Posterior cingulate gyrus (tissue), 11 donors: ENCODE measurements around the gene RPS6KL1.
A peak's percentile ranks its signal among the peaks of the same experiment; 100 is the strongest.

ENCODE experiments used
- DNase-seq, 10 donors: peaks; one replicate each; pipeline versions ENCODE4 v3.0.0 to v3.0.0-alpha.2; 2020 to 2021; ENCODE audit warnings: mixed read lengths in 3 of 10
- intact Hi-C: fragments of 100-400 bp; cut with DNase I; formaldehyde crosslinking; loops from one replicate; pipeline ENCODE4 v1.15.1; 2023

Gene RPS6KL1

DNA sequence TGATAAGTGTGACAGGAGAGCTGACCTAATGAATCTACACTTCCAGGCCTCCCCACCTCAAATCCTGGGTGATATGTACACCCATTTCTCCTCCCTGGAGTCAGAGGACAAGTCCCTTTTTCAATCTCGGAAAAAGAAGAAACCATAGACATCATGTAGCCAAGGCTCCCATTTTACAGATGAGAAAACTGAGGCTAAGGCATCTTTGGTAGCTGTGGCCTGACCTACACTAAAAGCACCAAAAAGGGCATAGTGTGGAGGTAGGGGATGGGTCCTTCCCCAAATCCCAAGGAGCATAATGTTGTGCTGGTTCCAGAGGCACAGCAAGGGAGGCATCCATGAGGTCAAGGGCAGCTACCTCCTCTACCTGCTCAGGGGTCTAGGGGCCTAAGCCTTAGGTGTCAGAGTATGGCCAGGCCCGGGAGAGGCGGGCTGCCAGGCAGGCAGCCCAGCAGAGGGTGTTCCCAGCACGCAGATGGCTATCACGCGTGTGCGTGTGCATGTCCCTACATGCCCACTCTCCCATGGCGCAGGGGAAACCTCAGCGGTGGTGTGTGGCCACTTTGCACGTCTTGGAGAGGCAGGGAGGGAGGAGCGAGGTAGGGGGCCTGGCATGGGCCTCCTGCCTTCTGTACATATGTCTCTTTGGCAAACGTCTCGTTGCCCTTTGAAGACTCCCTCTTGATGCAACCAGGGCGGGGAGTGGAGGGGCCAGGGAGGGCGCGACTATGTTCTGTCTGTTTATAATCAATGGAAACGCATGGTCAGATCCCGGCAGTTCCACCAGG lies 29.8 kb upstream of the RPS6KL1 start:
- no peak for DNase-seq
- intact Hi-C loops = no loop called here

DNA sequence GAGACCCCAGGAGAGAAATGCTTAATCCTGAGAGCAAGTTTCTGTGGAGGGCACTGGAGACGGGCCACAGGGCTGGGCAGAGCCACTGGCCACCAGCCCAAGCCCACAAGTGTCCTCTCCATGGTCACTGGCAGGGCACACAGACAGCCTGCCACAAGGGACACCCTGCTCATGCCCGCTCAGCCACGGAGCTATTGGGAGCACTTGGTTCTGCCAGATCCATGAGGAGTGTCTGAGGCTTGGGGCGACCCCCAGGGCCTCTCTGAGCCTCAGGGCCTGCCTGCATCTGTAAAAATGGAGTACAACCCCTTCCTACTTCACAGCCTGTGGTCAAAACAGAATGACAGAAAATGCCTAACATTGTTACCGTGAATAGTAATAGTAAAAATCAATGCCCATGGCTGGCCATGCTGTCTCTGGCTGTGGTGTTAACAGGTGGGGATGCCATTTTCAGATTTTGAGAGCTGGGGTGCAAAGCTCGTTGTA lies 29.2 kb upstream of the RPS6KL1 start:
- no peak for DNase-seq
- intact Hi-C loops = no loop called here

DNA sequence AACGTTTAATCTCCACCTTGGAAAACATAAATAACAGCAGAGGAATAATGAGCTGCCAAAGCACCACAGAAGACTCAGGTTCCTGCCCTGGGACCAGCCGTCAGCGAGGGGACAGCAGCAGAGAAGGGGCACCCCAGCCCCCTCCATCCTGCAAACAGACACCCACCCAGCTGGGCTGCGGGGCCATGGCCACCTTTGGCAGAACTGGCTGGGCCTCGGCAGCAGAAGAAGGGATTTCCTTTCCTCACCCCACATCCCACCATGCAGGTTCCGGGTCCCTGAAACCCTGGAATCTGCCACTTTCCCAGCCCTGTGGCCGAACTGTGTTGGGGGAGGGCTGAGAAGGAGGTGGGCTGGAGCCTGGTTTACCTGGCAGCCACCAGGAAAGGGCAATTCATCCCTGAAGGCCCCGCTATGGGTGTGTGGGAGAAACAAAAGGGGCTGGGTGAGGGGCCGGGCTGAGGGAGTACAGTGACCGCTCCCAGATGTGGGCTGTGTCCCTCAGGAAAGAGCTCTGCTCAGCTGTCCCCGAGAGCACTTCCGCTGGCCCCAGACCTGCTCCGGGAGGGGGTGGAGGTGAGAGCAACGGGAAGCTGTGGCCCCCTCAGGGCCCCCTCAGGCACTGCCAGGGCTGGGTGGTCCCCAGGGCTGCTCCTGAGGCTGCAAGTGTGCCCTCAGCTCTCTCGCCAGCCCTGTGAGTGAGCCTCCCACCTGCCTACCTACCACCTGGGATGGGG lies 28.6 kb upstream of the RPS6KL1 start:
- intact Hi-C loops = no loop called here
- DNase-seq = no peak

DNA sequence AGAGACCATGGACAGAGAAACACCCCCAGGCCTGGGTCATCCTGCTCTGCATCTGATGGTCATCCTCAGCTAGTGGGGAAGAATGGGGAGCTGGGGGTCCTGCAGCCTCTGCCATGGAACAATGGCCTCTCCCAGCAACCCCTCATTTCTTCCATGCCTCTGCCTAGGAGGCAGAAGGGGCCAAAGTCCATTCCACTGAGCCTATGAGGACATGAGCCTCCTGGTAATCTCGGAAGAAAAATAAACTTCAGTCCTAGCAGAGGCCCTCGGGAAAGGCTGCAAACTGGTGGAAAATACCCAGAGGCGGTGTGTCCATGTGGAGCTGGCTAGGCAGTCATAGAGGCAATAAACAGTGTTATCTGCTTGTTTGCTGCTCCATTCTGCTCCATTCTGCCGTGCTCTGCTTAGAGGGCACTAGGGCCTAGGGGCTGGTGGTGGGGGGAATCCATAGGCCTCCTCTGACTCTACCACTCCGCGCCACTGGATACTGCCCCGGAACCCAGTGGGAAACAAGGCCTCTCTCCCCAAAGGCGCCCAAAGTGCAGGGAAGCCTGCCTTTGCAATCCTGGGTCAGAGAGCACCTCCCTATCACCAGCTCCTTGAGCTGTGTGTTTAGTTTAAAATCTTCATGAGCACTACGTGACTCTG lies 27.9 kb upstream of the RPS6KL1 start:
- DNase-seq = no peak
- intact Hi-C loops = no loop called here

DNA sequence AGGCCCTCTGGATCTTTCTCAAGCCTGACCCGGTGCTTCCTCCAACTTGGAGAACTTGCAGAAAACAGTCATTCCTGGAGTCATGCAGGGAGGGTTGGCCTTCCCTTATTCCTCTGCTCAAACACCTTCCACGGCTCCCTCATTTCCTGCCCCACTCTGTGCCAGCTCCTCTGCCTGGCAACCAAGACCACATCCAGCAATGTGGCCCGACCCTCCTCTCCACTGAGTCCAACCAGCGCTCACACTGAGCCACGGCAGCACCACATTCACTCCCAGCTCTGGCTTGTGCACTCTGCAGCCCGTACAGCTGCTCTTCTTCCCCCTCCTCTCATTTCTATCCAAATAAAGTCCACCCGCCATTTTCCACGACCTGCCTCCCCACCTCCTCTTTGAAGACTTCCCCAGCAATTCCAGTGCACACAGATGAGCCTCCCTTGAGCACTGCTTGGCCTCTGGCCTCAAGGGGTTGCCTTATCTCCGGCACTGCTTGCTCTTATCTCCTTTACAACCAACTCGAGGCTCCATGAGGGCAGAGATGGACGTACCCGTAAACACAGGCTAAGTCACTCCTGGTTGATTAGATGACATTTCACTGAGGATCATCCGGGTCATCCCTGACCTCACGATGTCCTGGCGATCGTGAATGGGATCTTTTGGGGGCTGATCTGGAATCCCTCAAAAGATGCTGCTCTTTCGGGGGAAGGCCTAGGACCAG lies 27.0 kb upstream of the RPS6KL1 start:
- no peak for DNase-seq
- intact Hi-C loops = loop anchor here (5.0 kb wide), 1 partner anchor 52 kb away; the partner anchor contains the start of gene EIF2B2

DNA sequence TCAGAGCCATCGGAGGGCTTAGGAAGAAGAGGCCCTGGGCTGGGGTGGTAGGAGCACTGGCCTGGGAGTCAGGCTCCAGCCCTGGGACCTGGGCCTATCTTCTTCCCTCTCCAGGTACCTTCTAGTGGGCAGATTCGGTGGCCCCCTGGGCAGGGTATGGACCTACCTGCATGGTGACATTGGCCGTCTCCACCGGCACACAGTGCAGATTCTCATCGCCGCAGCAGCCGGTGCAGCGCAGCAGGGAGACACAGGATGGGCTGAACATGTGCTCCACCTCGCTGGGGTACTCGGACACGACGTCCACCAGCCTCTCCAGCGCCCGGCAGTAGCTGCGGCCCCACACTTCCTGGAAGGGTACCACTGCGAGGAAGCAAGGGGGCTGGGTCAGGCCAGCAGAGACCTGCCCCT lies 26.1 kb upstream of the RPS6KL1 start:
- intact Hi-C loops = loop anchor here (5.0 kb wide), 1 partner anchor 53 kb away; the partner anchor contains the start of gene EIF2B2
- no peak for DNase-seq

DNA sequence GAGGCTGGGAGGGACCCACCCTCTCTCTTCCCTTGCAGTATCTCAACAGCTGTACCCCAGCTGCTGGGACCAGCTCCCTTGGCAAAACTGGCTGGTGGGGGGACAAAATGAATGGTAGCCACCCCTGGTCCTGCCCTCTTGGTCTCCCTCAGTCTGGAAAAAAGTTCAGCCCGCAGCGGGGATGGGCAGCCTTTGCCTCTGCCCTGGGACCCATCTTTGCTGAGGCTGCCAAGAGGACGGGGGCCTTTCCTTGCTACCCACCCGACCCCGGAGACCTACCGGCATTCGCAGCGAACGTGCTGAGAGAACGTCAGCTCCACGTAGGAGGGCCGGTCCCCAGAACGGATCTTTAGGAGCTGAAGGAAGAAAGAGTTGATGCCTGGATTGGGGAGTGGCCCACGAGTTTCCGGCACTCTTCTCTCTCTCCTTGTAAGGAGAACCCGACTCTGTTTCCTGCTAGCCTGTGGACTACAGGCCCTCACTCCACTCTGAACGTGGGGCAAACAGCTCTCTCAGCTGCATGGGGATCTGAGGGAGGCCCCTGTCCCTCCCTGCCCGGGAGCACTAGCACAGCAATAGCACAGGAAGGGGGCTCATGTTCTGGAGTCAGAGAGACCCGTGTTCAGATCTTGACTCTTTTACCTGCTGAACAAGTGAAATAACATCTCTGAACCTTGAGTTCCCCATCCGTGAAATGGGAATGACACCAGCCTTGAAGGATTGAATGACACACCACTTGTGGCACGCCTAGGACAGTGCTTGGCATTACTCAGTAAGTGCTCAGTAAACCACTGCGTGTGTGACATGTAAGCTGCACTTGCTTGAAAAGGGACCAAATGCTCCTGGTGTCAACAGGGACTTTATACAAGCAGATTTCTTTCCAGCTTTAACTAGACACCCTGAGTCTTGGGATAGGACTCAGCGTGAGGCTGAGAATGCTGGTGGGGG lies 25.4 kb upstream of the RPS6KL1 start:
- intact Hi-C loops = loop anchor here (5.0 kb wide), 1 partner anchor 54 kb away; the partner anchor contains the start of gene EIF2B2

DNA sequence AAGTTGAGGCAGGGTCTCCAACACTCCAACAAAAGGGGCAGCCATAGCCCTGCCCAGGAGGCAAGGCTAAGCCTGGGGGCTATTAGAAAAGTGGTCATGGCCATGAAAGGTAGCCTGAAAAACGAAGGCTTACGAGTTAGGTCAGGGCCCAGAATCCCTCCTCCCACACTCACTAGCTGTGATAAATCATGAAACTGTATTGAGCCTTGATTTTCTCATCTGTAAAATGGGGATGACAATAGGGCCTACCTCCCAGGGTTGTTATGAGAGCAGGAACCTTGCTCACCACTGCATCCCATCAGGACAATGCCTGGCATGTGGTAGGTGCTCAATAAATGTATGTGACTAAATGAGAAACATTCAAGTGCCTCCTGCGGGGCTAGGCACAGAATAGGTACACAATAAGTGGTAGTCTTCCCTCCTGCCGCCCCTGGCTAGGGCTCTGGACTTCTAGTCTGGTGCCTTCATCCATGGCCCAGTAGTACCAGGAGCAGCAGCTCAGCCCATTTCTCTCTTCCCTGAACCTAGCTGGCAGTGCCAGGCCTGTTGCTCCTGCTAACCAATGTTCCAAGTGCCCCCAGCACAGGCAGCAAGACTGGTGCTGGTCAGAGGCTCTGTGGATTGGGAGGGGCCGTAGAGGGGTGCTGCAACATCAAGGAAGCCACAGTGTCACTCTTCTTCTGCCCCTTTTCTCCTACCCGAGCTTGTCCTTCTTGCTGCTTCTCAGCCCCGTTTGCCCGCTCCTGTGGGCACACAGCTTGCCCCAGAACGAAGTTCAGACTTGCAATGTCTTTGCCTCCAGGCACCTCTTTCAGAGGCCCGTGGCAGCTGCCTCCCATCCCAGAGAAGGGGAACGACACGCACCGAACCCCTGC lies 24.5 kb upstream of the RPS6KL1 start:
- intact Hi-C loops = loop anchor here (5.0 kb wide), 1 partner anchor 55 kb away; the partner anchor contains the start of gene EIF2B2

More for the DNA sequence above, 25.4 kb upstream of the RPS6KL1 start:
- no peak for DNase-seq

DNA sequence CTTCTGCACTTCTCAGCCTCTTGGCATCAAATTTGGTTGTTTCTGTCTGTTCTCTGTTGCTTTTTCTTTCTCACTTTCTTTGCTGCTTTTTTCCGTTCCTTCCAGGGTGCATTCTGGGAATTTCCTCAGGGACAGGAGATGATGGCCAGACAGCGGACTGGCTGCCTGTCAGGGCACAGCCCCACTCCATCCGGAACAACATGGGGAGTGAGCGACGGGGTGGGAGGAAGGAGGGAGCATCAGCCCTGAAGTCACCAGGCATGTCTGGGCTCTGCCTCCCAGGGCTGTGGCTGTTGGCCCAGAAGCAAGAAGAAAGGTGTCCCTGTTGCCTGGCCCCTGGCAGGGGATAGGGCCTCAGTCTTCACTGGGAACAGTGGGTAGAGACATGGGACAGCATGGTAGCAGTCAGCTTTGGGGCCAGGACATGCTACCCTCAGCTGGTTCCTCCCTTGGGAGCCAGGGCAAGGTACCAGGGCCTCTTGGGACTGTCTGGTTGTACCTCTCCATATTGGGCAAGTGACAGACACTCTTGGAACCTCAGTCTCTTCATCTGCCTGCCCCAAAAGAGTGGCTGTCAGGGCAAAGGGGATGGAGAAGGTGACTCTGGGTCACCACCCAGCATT lies 23.7 kb upstream of the RPS6KL1 start:
- intact Hi-C loops = loop anchor here (1.0 to 5.0 kb wide), 2 partner anchors 56 to 142 kb away; partner anchors contain the start of gene EIF2B2

More for the DNA sequence above, 24.5 kb upstream of the RPS6KL1 start:
- DNase-seq = no peak

DNA sequence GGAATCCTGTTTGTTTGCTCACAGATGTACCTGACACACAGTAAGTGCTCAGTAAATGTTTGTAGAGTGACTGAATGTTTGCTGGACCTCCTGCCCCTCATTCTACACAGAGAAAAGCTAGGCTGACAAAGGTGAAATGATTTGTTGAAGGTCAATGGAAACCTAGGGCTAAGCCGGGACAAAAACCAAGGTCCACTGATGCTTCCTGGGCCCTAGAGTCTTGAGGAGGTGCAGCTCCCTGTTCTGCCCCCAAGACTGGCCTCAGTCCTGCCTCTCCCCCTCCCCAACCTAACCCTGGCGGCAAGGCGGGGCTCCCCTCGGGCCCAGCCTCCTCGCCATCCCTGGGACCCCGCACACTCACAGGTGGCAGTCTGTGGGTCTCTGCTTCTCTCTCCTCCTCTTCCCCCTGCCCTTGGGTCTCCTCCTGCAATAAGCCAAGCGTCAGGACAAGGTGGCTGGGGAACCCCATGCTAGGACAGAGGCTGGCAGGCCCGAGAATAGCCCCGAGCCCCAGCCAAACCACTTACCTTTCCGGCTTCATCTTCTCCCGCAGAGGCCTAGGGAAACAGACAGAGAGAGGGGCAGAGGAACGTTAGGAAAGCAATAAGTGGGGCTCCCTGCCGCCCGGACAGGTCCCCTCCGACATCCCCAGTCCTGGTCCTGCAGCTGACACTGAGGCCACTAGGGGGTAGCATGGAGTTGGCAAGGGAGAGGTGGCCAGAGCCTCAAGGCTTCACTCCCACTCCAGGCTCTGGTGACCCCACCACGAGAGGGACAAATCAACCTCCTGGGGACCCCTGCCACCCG lies 23.0 kb upstream of the RPS6KL1 start:
- intact Hi-C loops = loop anchor here (1.0 to 5.0 kb wide), 2 partner anchors 56 to 142 kb away; partner anchors contain the start of gene EIF2B2
- DNase-seq = peak; percentile 44 to 96 (median 83)

More for the DNA sequence above, 23.7 kb upstream of the RPS6KL1 start:
- no peak for DNase-seq

DNA sequence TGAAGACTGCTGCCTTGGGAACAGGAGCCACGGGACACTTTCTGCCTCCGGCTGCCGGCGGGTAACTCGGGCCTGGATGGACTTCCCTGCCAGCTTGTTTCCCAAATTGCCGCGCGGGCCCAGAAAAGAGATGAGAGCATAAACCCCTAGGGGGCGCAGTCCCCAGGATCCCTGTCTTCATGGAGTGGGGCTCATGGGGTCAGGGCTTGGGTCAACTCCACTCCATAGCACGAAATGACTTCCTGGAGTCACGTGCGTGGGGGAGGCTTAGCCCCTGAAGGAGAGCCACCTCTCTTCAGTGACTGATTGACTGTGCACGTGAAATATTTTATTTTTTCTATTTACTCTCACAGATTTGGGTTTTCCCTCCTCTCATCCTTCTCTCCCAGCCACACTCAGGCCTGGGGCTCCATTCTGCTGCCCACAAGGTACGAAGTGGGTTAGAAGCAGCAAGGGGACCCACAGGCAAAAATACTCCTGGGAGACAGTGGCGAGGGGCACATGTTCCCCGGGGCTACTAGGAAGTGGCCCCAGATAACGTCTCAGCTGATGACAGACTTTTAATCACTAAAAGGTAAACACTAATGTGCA lies 22.3 kb upstream of the RPS6KL1 start:
- DNase-seq = peak in 2 of 10 donors; percentile 71 to 83
- intact Hi-C loops = loop anchor here (5.0 kb wide), 1 partner anchor 57 kb away; the partner anchor contains the start of gene EIF2B2

DNA sequence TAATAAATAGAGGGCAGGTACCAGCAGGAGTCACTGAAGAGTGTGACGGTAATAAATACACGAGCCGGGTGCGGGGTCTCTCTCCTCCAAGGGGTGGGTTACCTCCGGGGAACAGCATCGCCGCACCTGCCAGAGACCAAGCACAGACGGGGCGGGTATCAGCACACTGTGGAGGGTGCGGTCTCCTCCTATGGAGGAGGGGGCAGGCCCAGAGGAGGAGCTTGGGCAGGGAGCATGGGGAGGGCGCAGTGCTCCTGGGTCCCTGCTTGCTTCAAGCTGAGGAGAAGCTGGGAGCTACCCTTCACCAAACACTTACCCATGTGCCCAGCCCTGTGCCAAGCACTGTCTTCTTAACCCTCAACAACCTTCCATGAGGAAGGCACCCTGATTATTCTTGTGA lies 19.5 kb upstream of the RPS6KL1 start:
- intact Hi-C loops = no loop called here
- DNase-seq = no peak

DNA sequence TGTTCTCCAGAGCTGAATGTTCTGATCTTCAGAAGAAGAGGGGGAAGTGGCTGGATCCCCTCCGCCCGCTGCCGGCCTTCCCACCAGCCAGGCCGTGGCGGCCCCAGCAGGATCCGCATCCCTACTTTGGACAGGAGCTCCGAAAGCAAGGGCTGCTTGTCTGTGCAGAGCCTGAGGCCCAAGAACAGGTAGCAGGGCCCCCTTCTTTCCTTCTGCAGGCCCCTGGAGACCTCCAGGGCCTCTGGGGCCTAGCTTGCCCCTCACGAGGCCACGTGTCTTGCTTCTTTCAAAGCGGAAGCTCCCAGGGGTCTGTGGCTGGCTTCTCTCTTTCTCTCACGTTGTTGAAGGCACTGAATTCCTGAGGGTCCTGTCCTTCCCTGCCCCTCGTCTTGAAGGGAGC lies 19.1 kb upstream of the RPS6KL1 start:
- DNase-seq = peak in 1 of 10 donors; percentile 30
- intact Hi-C loops = no loop called here

DNA sequence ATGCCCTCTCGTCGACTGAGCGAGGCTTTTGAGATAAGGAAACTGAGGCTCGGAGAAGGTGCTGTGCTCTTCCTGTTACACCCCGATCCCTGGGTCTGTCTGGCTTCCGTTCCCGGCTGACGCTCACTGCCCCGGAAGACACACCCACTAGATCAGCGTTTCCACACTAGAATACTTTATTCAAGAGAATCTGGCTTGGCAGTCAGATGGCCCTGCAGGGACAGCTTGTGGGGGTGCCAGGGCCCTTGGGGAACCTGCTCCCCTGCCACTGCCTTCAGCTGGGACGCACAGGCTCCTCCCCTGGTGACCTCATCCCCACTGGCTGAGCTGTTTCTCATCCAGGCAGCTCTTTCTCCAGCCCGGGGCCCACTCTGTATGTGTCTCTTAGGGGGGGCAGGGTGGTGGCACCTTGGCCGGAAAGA lies 18.6 kb upstream of the RPS6KL1 start:
- DNase-seq = peak in 7 of 10 donors; percentile 47 to 96 (median 74)
- intact Hi-C loops = no loop called here

DNA sequence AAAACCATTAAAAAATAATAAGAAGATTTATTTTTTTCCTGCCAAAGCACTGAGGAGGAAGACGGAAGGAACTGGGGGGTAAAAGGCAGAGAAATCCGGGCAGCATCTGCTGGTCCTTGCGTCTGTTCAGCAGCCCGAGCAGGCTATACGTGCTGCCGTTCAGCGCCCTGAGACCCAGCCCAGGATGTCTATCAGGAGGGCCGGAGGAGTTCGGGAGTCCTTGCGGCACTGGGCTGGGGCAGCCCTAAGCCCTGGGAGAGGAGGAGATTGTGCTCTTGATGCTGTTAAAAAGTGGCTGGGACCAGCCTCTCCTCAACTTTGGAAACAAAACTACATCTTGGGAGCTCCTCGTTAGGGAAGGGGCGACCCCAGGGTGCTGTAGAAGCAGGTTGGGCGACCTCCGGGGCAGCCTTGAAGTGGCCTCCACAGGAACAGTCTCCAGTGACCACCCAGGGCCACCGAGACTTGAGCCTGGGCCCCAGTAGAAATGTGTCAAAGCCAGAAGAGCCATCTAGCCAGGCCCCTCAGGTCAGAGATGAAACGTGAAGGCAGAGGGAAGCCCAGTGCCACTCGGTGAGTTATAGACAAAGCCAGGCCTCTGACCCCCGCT lies 18.0 kb upstream of the RPS6KL1 start:
- DNase-seq = peak in 1 of 10 donors; percentile 70
- intact Hi-C loops = no loop called here
